Measurements from ENCODE around the gene AQP2.

DNA sequence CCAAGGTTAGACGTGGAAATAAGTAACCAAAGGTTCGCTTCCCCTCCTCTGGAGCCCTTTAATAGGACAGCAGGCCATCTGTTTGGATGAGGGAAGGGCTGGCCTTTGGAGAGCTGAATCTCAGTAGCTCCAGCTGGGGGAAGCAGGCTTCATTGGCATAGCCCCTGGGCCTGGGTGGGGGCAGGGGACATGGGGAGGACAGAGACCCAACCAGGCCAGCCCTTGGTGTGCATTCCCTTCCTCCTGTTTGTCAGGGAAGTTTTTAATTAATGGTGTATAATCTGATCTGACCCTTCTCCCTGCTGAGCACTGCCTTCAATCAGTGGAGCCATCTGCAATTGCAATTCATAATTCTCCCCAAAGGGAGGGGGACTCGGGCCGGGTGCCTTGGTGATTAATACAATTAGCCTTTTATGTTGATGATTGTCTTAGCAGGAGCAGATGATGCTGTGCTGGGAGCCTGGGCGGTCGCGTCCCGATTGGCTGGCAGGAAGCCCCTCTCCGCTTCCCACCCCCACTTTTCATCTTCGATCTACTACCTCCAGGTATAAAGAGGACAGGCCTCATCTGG is 28.6 kb downstream of the AQP2 start:
- TF ChIP-seq, protein P1, sequence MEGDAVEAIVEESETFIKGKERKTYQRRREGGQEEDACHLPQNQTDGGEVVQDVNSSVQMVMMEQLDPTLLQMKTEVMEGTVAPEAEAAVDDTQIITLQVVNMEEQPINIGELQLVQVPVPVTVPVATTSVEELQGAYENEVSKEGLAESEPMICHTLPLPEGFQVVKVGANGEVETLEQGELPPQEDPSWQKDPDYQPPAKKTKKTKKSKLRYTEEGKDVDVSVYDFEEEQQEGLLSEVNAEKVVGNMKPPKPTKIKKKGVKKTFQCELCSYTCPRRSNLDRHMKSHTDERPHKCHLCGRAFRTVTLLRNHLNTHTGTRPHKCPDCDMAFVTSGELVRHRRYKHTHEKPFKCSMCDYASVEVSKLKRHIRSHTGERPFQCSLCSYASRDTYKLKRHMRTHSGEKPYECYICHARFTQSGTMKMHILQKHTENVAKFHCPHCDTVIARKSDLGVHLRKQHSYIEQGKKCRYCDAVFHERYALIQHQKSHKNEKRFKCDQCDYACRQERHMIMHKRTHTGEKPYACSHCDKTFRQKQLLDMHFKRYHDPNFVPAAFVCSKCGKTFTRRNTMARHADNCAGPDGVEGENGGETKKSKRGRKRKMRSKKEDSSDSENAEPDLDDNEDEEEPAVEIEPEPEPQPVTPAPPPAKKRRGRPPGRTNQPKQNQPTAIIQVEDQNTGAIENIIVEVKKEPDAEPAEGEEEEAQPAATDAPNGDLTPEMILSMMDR (IDR thresholded peaks at IDR 0.05; ENCODE audit: low read depth, low read length, poor library complexity, severe bottlenecking) = no peak
- no peak for TF ChIP-seq EZH2phosphoT487 (IDR thresholded peaks at IDR 0.05; ENCODE audit: borderline replicate concordance, low read length)
